Body of pancreas (tissue), 4 donors: Measurements from ENCODE around the gene ZFR2.

Experiments used
- POLR2A ChIP-seq, 3 donors: fragments of 450-650 bp; IDR thresholded peaks; one replicate each; pipeline ENCODE4 v1.6.1; 2016; ENCODE audit warnings: antibody characterized with exemption in 3 of 3, mild to moderate bottlenecking in 2 of 3
- TF ChIP-seq, protein P1 (sequence below), 7 experiments: fragments of 450-650 bp in 4 of 7; fragments of 200-600 bp in 3 of 7; sonication (generic) in 3 of 7; IDR thresholded peaks; one replicate each; pipeline ENCODE4 v1.5.1; 2016 to 2019; ENCODE audit warnings: antibody characterized with exemption in 7 of 7

DNA sequence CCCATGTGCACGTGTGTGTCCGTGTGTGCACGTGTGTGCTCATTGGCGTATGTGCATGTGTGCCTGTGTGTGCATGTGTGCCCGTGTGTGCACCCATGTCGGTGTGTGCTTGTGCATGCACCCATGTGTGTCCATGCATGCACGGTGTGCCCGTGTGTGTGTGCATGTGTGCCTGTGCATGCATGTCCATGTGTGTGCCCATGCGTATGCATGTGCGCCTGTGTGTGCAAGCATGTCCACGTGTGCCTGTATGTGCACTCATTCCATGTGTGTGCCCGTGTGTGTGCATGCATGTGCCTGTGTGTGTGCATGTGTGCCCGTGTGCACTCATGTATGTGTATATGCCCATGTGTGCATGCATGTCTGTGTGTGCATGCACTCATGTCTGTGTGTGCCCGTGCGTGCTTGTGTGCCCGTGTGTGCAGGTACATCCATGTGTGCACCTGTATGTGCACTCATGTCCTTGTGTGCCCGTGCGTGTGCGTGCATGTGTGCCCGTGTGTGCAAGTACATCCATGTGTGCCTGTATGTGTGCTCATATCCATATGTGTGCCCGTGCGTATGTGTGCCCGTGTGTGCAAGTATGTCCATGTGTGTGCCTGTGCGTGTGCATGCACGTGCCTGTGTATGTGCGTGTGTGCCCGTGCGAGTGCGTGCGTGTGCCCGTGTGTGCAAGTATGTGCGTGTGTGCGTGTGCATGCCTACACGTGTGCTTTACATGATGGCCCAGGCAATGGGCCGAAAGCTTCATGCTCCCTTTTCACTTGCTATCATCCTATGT, 61.1 kb downstream of the ZFR2 start:
- TF ChIP-seq POLR2A (IDR thresholded peaks at IDR 0.05): no peak
- TF ChIP-seq, protein P1, sequence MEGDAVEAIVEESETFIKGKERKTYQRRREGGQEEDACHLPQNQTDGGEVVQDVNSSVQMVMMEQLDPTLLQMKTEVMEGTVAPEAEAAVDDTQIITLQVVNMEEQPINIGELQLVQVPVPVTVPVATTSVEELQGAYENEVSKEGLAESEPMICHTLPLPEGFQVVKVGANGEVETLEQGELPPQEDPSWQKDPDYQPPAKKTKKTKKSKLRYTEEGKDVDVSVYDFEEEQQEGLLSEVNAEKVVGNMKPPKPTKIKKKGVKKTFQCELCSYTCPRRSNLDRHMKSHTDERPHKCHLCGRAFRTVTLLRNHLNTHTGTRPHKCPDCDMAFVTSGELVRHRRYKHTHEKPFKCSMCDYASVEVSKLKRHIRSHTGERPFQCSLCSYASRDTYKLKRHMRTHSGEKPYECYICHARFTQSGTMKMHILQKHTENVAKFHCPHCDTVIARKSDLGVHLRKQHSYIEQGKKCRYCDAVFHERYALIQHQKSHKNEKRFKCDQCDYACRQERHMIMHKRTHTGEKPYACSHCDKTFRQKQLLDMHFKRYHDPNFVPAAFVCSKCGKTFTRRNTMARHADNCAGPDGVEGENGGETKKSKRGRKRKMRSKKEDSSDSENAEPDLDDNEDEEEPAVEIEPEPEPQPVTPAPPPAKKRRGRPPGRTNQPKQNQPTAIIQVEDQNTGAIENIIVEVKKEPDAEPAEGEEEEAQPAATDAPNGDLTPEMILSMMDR (IDR thresholded peaks at IDR 0.05): no peak
